Panc1 (cell line): ENCODE results near the gene ZDHHC11. TPM values are rescaled to one million over a fixed set of nuclear protein-coding genes. Genes with fewer than 3 reads are reported as not detected.
"Not testable (repeated sequence)": the region's sequence is repeated elsewhere in the genome, so short reads cannot be mapped to it uniquely, and the experiment has no call there.

Source experiments
- ATAC-seq: fragments of 200-7000 bp; cut with Tn5 transposase; 2 replicates; pipeline ENCODE4 v1.9.1; 2020; ENCODE audit warnings: mild to moderate bottlenecking, moderate library complexity
- BruUV-seq: library from RNA; stranded (reverse); fragments of 400-500 nt; replicated peaks from 2 replicates; lab custom pipeline; 2021; lab: Mats Ljungman, UMichigan
- CTCF ChIA-PET: fragments of 300-600 bp; sonication (Branson Sonifier 250); formaldehyde crosslinking; loops from one replicate; lab custom pipeline; 2022; ENCODE audit warnings: antibody characterized with exemption; lab: Charles Lee
- POLR2A ChIA-PET: fragments of 300-600 bp; sonication (Branson Sonifier 250); formaldehyde crosslinking; loops from one replicate; lab custom pipeline; 2022; ENCODE audit warnings: antibody characterized with exemption; lab: Charles Lee
- DNase-seq: peaks from one replicate; pipeline ENCODE4 v3.0.0-alpha.2; 2010; ENCODE audit warnings: low read depth, low spot score
- H3K27ac ChIP-seq: 2 replicates; pipeline ENCODE4 v1.5.1; 2011; ENCODE audit warnings: mild to moderate bottlenecking, low read length, inconsistent platforms
- H3K27me3 ChIP-seq: fragments of 200-500 bp; sonication (Bioruptor generic); 2 replicates; pipeline ENCODE4 v1.6.0; 2014; ENCODE audit warnings: low read length, inconsistent platforms; ENCODE audit not compliant: control insufficient read depth, insufficient read depth
- H3K36me3 ChIP-seq: fragments of 200-500 bp; sonication (Bioruptor generic); 2 replicates; pipeline ENCODE4 v1.5.1; 2014; ENCODE audit warnings: inconsistent platforms, mild to moderate bottlenecking, low read length, moderate library complexity; ENCODE audit not compliant: control insufficient read depth, insufficient read depth
- H3K4me1 ChIP-seq: 2 replicates; pipeline ENCODE4 v1.5.1; 2011; ENCODE audit warnings: inconsistent platforms, mild to moderate bottlenecking, low read length, moderate library complexity; ENCODE audit not compliant: control insufficient read depth, insufficient read depth
- H3K4me3 ChIP-seq, 2 experiments: 2 replicates each; pipeline ENCODE4 v1.5.1; 2011 to 2012; ENCODE audit warnings: low read depth in 2 of 2, low read length in 2 of 2, mild to moderate bottlenecking in 2 of 2, inconsistent platforms in 1 of 2, moderate library complexity in 1 of 2
- H3K9me3 ChIP-seq: fragments of 200-500 bp; sonication (Bioruptor generic); 2 replicates; pipeline ENCODE4 v1.5.1; 2014; ENCODE audit warnings: low read depth, mild to moderate bottlenecking, inconsistent platforms, low read length, moderate library complexity; ENCODE audit not compliant: control insufficient read depth, insufficient read depth
- CTCF ChIP-seq: fragments of 450-650 bp; IDR thresholded peaks from 2 replicates; pipeline ENCODE4 v1.5.1; 2017; ENCODE audit warnings: mild to moderate bottlenecking
- POLR2AphosphoS5 ChIP-seq: IDR thresholded peaks from 2 replicates; pipeline ENCODE4 v1.6.1; 2012; ENCODE audit warnings: mild to moderate bottlenecking, low read depth, low read length, moderate library complexity
- REST ChIP-seq, 2 experiments: IDR thresholded peaks; 2 replicates each; pipeline ENCODE4 v1.6.1; 2011 to 2012; ENCODE audit warnings: low read depth in 2 of 2, control low read depth in 1 of 2, low read length in 1 of 2, mild to moderate bottlenecking in 1 of 2, moderate library complexity in 1 of 2; ENCODE audit not compliant: insufficient read depth in 1 of 2
- SIN3A ChIP-seq: IDR thresholded peaks from 2 replicates; pipeline ENCODE4 v1.6.1; 2012; ENCODE audit warnings: low read depth, mild to moderate bottlenecking, low read length, moderate library complexity, borderline replicate concordance; ENCODE audit not compliant: insufficient read depth
- TCF7L2 ChIP-seq: IDR thresholded peaks from 2 replicates; pipeline ENCODE4 v1.6.1; 2011; ENCODE audit warnings: mild to moderate bottlenecking, low read depth, low read length, inconsistent platforms
- in situ Hi-C: cut with HindIII; loops from 2 replicates; pipeline ENCODE4 v1.10.0; 2016; ENCODE audit warnings: low sequenced_read_pairs, low pct_unique_long_range_greater_than_20kb
- intact Hi-C: fragments of 100-400 bp; cut with micrococcal nuclease; formaldehyde crosslinking; loops from one replicate; pipeline ENCODE4 v1.10.0; 2022; ENCODE audit not compliant: unreplicated experiment
- total RNA-seq: library from RNA; stranded (reverse); gene quantifications from one replicate; pipeline ENCODE4 v1.2.1, GENCODE V29; 2021; ENCODE audit not compliant: unreplicated experiment

Gene ZDHHC11
- total RNA-seq, 1 experiment from 2014 or later = 3.0 TPM

- Histone ChIP-seq H3K36me3 (peaks cover 13% of the 10 kb centered on the region), H3K27ac (no peak overlapping the region), H3K4me3 (no peak overlapping the region), H3K9me3 (no peaks in the 10 kb centered on the region), H3K4me1 (no peaks in the 10 kb centered on the region), H3K27me3 (no peaks in the 10 kb centered on the region)
- POLR2A ChIA-PET = no interaction called here
- DNase-seq = no peak
- CTCF ChIA-PET = no interaction called here
- no peak for ATAC-seq
- TF ChIP-seq CTCF (no peak), TCF7L2 (no peak), SIN3A (no peak), POLR2AphosphoS5 (no peak), REST (IDR thresholded peaks at IDR 0.05; ENCODE audit: insufficient read depth in 1 of 2, low read depth in 2 of 2, low read length in 1 of 2) (no peak)
- in situ Hi-C loops = no loop called here
- intact Hi-C loops = no loop called here
- no TSS peak for BruUV-seq
Observed at GRCh38 chr5:881551-881935, 30.8 kb upstream of the ZDHHC11 start.

GRCh38 chr5:880816-881550, 30.2 kb upstream of the ZDHHC11 start:
- no peak for DNase-seq
- ChIA-PET POLR2A (no interaction called here), CTCF (no interaction called here)
- H3K4me1 ChIP-seq = no peaks in the 10 kb centered on the region
- no TSS peak for BruUV-seq
- H3K27ac ChIP-seq = no peak overlapping the region
- no peaks in the 10 kb centered on the region for H3K27me3 ChIP-seq
- ATAC-seq = no peak
- TF ChIP-seq SIN3A = no peak
- TF ChIP-seq TCF7L2 = no peak
- no peak for TF ChIP-seq POLR2AphosphoS5
- TF ChIP-seq CTCF = no peak
- no peak for TF ChIP-seq REST (IDR thresholded peaks at IDR 0.05; ENCODE audit: insufficient read depth in 1 of 2, low read depth in 2 of 2, low read length in 1 of 2)
- in situ Hi-C loops = no loop called here
- no peak overlapping the region for H3K4me3 ChIP-seq
- intact Hi-C loops = no loop called here
- H3K36me3 ChIP-seq = peaks cover 13% of the 10 kb centered on the region
- no peaks in the 10 kb centered on the region for H3K9me3 ChIP-seq

GRCh38 chr5:878677-879076, 27.9 kb upstream of the ZDHHC11 start:
- H3K9me3 ChIP-seq, H3K27me3 ChIP-seq, POLR2A ChIA-PET, DNase-seq, H3K4me1 ChIP-seq, ATAC-seq, intact Hi-C loops, CTCF ChIA-PET, H3K4me3 ChIP-seq, BruUV-seq, H3K27ac ChIP-seq, in situ Hi-C loops: not testable (repeated sequence)
- peaks cover 14% of the 10 kb centered on the region for H3K36me3 ChIP-seq
